CD14-positive monocyte (primary cell): ENCODE results near the gene LIPJ. TPM values are rescaled to one million over a fixed set of nuclear protein-coding genes. Genes with fewer than 3 reads are reported as not detected.

Source experiments
- DNase-seq, 3 donors: peaks; one replicate each; pipeline ENCODE4 v3.0.0-alpha.2; 2011 to 2022
- H2AFZ ChIP-seq: 2 replicates; pipeline ENCODE4 v1.6.0; 2012; ENCODE audit warnings: mild to moderate bottlenecking, low read depth, low read length, inconsistent platforms; ENCODE audit not compliant: insufficient read depth, poor library complexity, severe bottlenecking
- H3K27ac ChIP-seq, 2 donors: 1 replicate in 1 of 2; 2 replicates in 1 of 2; pipeline ENCODE4 v1.5.1; 2012 to 2013; ENCODE audit warnings: low read length in 2 of 2, control low read depth in 1 of 2, inconsistent platforms in 1 of 2, low read depth in 1 of 2, mild to moderate bottlenecking in 1 of 2
- H3K27me3 ChIP-seq, 2 donors: one replicate each; pipeline versions ENCODE4 v1.6.0 to v1.6.1; 2011 to 2013; ENCODE audit warnings: low read length in 2 of 2; ENCODE audit not compliant: control insufficient read depth in 2 of 2, insufficient read depth in 2 of 2
- H3K36me3 ChIP-seq, 2 donors: replicated peaks in 1 of 2; 1 replicate in 1 of 2; 2 replicates in 1 of 2; pipeline versions ENCODE4 v1.5.1 to v1.6.1; 2012 to 2013; ENCODE audit warnings: low read length in 2 of 2, control low read depth in 1 of 2, inconsistent platforms in 1 of 2, mild to moderate bottlenecking in 1 of 2; ENCODE audit not compliant: insufficient read depth in 2 of 2, control insufficient read depth in 1 of 2
- H3K4me1 ChIP-seq, 2 donors: 1 replicate in 1 of 2; 2 replicates in 1 of 2; pipeline versions ENCODE4 v1.5.1 to v1.6.1; 2012 to 2013; ENCODE audit warnings: low read length in 2 of 2, control low read depth in 1 of 2, inconsistent platforms in 1 of 2, mild to moderate bottlenecking in 1 of 2, moderate library complexity in 1 of 2; ENCODE audit not compliant: insufficient read depth in 2 of 2, control insufficient read depth in 1 of 2
- H3K4me2 ChIP-seq: replicated peaks from 2 replicates; pipeline ENCODE3; 2012; ENCODE audit warnings: low read length, moderate library complexity, mild to moderate bottlenecking; ENCODE audit not compliant: poor library complexity, severe bottlenecking; ENCODE audit errors: extremely low read depth
- H3K4me3 ChIP-seq, 3 experiments: fragments of 200-600 bp in 1 of 3; sonication (generic) in 1 of 3; replicated peaks in 1 of 3; 1 replicate in 2 of 3; 2 replicates in 1 of 3; pipeline ENCODE4 v1.5.1; 2011 to 2013; ENCODE audit warnings: low read length in 3 of 3, mild to moderate bottlenecking in 3 of 3, control low read depth in 2 of 3, low read depth in 2 of 3, inconsistent platforms in 1 of 3, moderate library complexity in 1 of 3
- H3K79me2 ChIP-seq: 2 replicates; pipeline ENCODE4 v1.6.0; 2012; ENCODE audit warnings: mild to moderate bottlenecking, control low read depth, inconsistent platforms, low read length, moderate library complexity; ENCODE audit not compliant: insufficient read depth
- H3K9ac ChIP-seq: 2 replicates; pipeline ENCODE4 v1.6.0; 2017; ENCODE audit warnings: low read length, mild to moderate bottlenecking; ENCODE audit not compliant: insufficient read depth, poor library complexity, severe bottlenecking
- H3K9me3 ChIP-seq, 2 donors: replicated peaks in 1 of 2; 1 replicate in 1 of 2; 2 replicates in 1 of 2; pipeline versions ENCODE4 v1.5.1 to v1.6.1; 2012 to 2013; ENCODE audit warnings: low read length in 2 of 2, control low read depth in 1 of 2; ENCODE audit not compliant: control insufficient read depth in 1 of 2, insufficient read depth in 1 of 2
- H4K20me1 ChIP-seq: 2 replicates; pipeline ENCODE4 v1.6.0; 2012; ENCODE audit warnings: mild to moderate bottlenecking, low read length, control low read depth, moderate library complexity; ENCODE audit not compliant: insufficient read depth
- H3K27ac Mint-ChIP-seq, 7 donors: one replicate each; pipeline ENCODE4 v1.8.0; 2020; ENCODE audit warnings: mild to moderate bottlenecking in 7 of 7, mixed read lengths in 7 of 7, moderate library complexity in 6 of 7, inconsistent platforms in 2 of 7
- H3K27me3 Mint-ChIP-seq, 3 donors: one replicate each; pipeline ENCODE4 v1.8.0; 2021 to 2022; ENCODE audit warnings: low read depth in 3 of 3, mild to moderate bottlenecking in 3 of 3, mixed read lengths in 3 of 3, moderate library complexity in 3 of 3, inconsistent platforms in 1 of 3
- H3K36me3 Mint-ChIP-seq, 2 donors: one replicate each; pipeline ENCODE4 v1.8.0; 2020; ENCODE audit warnings: mixed read lengths in 2 of 2, inconsistent platforms in 1 of 2, mild to moderate bottlenecking in 1 of 2
- H3K4me1 Mint-ChIP-seq: one replicate; pipeline ENCODE4 v1.8.0; 2020; ENCODE audit warnings: mild to moderate bottlenecking, mixed read lengths
- H3K4me3 Mint-ChIP-seq, 2 donors: one replicate each; pipeline ENCODE4 v1.8.0; 2020; ENCODE audit warnings: mild to moderate bottlenecking in 2 of 2, mixed read lengths in 2 of 2, moderate library complexity in 1 of 2
- H3K9me3 Mint-ChIP-seq, 7 donors: one replicate each; pipeline ENCODE4 v1.8.0; 2020 to 2022; ENCODE audit warnings: mixed read lengths in 7 of 7, mild to moderate bottlenecking in 6 of 7, moderate library complexity in 6 of 7, inconsistent platforms in 2 of 7
- WGBS: methylation state at CpG from one replicate; pipeline ENCODE4 v1.1.5; 2013; ENCODE audit warnings: missing lambda C conversion rate; ENCODE audit not compliant: insufficient coverage; 5-methylcytosine and 5-hydroxymethylcytosine counted together
- intact Hi-C, 2 donors: fragments of 100-400 bp; cut with micrococcal nuclease; formaldehyde crosslinking; loops; one replicate each; pipeline versions ENCODE4 v1.15.0 to v1.15.1; 2023
- polyA plus RNA-seq, 3 donors: library from polyadenylated mRNA; depleted of rRNA in 1 of 3; unstranded in 2 of 3; stranded (reverse) in 1 of 3; fragments of 300-500 nt in 2 of 3; fragments of >200 nt in 1 of 3; fragmentation: Illumina TruSeq in 2 of 3; gene quantifications; 1 replicate in 2 of 3; 2 replicates in 1 of 3; pipeline ENCODE4 v1.2.3, GENCODE V29; 2012 to 2021
- TF ChIP-seq, protein P1 (sequence below): fragments of 200-600 bp; IDR thresholded peaks from one replicate; pipeline ENCODE4 v1.8.0; 2022; ENCODE audit warnings: antibody characterized with exemption, mild to moderate bottlenecking

LIPJ gene
- polyA plus RNA-seq, 3 donors: 0.04 TPM; not detected in 2

DNA sequence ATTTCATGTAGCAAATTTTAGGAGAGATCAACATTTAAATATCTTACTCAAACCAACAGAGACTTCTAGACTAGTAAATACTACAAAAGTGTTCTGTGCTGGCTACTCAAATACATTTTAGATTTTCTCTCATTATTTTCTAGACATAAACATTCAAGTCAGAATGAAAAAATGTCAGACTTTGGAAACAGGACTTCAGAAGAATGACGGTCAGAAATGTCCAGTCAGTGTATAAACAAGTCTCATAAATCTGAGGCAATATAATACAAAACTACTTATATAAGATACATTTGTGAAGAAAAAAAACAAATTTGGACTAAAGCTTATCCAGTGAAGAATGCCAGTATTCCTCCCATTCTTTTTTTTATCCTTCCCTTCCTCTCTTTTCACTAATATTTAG, 29.3 kb upstream of the LIPJ start:
- Mint-ChIP-seq H3K36me3 (no peaks in the 10 kb centered on the region), H3K27me3 (peaks cover 0 to 1% (median 0%) of the 10 kb centered on the region in 3 donors), H3K27ac (no peak overlapping the region), H3K4me3 (no peak overlapping the region), H3K4me1 (peaks cover 10% of the 10 kb centered on the region), H3K9me3 (peaks cover 0 to 8% (median 3%) of the 10 kb centered on the region in 7 donors)
- no peak for DNase-seq
- H3K27me3 ChIP-seq: no peaks in the 10 kb centered on the region
- intact Hi-C loops: loop anchor here in 1 of 2 donors (10.0 kb wide), 1 partner anchor 692 kb away; the partner anchor contains the start of genes KLLN and PTEN
- H3K36me3 ChIP-seq: no peaks in the 10 kb centered on the region
- H3K9me3 ChIP-seq: peaks cover 0 to 3% of the 10 kb centered on the region in 2 donors
- no peaks in the 10 kb centered on the region for H3K79me2 ChIP-seq
- no peak overlapping the region for H3K4me2 ChIP-seq
- H3K4me1 ChIP-seq: peaks cover 7 to 9% of the 10 kb centered on the region in 2 donors
- H4K20me1 ChIP-seq: no peaks in the 10 kb centered on the region
- H3K4me3 ChIP-seq: no peak overlapping the region
- no peak overlapping the region for H3K9ac ChIP-seq
- no CpG with 5 or more reads among the region's 1 CpG for WGBS
- no peak overlapping the region for H3K27ac ChIP-seq
- H2AFZ ChIP-seq: no peak overlapping the region
- TF ChIP-seq, protein P1, sequence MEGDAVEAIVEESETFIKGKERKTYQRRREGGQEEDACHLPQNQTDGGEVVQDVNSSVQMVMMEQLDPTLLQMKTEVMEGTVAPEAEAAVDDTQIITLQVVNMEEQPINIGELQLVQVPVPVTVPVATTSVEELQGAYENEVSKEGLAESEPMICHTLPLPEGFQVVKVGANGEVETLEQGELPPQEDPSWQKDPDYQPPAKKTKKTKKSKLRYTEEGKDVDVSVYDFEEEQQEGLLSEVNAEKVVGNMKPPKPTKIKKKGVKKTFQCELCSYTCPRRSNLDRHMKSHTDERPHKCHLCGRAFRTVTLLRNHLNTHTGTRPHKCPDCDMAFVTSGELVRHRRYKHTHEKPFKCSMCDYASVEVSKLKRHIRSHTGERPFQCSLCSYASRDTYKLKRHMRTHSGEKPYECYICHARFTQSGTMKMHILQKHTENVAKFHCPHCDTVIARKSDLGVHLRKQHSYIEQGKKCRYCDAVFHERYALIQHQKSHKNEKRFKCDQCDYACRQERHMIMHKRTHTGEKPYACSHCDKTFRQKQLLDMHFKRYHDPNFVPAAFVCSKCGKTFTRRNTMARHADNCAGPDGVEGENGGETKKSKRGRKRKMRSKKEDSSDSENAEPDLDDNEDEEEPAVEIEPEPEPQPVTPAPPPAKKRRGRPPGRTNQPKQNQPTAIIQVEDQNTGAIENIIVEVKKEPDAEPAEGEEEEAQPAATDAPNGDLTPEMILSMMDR: no peak

- no peaks in the 10 kb centered on the region for H3K36me3 ChIP-seq
- peaks cover 7 to 9% of the 10 kb centered on the region in 2 donors for H3K4me1 ChIP-seq
- H3K27ac ChIP-seq: no peak overlapping the region
- Mint-ChIP-seq H3K27ac (no peak overlapping the region), H3K4me3 (no peak overlapping the region), H3K9me3 (peaks cover 0 to 8% (median 3%) of the 10 kb centered on the region in 7 donors), H3K27me3 (peaks cover 0 to 1% (median 0%) of the 10 kb centered on the region in 3 donors), H3K4me1 (peaks cover 10% of the 10 kb centered on the region), H3K36me3 (no peaks in the 10 kb centered on the region)
- no peak overlapping the region for H3K4me3 ChIP-seq
- WGBS: no CpG with 5 or more reads among the region's 2 CpGs
- H3K79me2 ChIP-seq: no peaks in the 10 kb centered on the region
- no peak for DNase-seq
- no peak overlapping the region for H3K4me2 ChIP-seq
- intact Hi-C loops: loop anchor here in 1 of 2 donors (10.0 kb wide), 1 partner anchor 693 kb away; the partner anchor contains the start of genes KLLN and PTEN
- H4K20me1 ChIP-seq: no peaks in the 10 kb centered on the region
- no peak overlapping the region for H3K9ac ChIP-seq
- H3K27me3 ChIP-seq: no peaks in the 10 kb centered on the region
- no peak overlapping the region for H2AFZ ChIP-seq
- TF ChIP-seq, protein P1: no peak
- H3K9me3 ChIP-seq: peaks cover 0 to 3% of the 10 kb centered on the region in 2 donors
Observed at GRCh38 chr10:88557658-88558057, 28.9 kb upstream of the LIPJ start.
